ENCODE results near the gene PRCC.

The PRCC gene

GRCh38 chr1:156814571-156815260 is 47.4 kb downstream of the PRCC start:
- DNase-seq (ENCODE audit: low spot score) = no peak

GRCh38 chr1:156815307-156815826 is 48.0 kb downstream of the PRCC start:
- no peak for DNase-seq (ENCODE audit: low spot score)

- DNase-seq (ENCODE audit: low spot score) = no peak
Observed at GRCh38 chr1:156815961-156816422, 48.7 kb downstream of the PRCC start.

GRCh38 chr1:156816561-156817328 is 49.4 kb downstream of the PRCC start, which contains the start of gene SH2D2A:
TSS of gene SH2D2A (minus strand) at chr1:156816848. CDS start at chr1:156816708, 140 bp downstream.
- no peak for DNase-seq (ENCODE audit: low spot score)

- DNase-seq (ENCODE audit: low spot score) = no peak
Observed at GRCh38 chr1:156821801-156822200, 54.5 kb downstream of the PRCC start.

- no peak for DNase-seq (ENCODE audit: low spot score)
Observed at GRCh38 chr1:156822680-156823079, 55.3 kb downstream of the PRCC start.

GRCh38 chr1:156823210-156823790 is 56.0 kb downstream of the PRCC start:
- no peak for DNase-seq (ENCODE audit: low spot score)

GRCh38 chr1:156826630-156827029 is 59.3 kb downstream of the PRCC start:
- DNase-seq (ENCODE audit: low spot score) = no peak

GRCh38 chr1:156828400-156829124 is 61.2 kb downstream of the PRCC start:
- no peak for DNase-seq (ENCODE audit: low spot score)

- no peak for DNase-seq (ENCODE audit: low spot score)
Observed at GRCh38 chr1:156832434-156832833, 65.1 kb downstream of the PRCC start.

GRCh38 chr1:156833603-156834002 is 66.3 kb downstream of the PRCC start:
- no peak for DNase-seq (ENCODE audit: low spot score)

GRCh38 chr1:156834322-156834721 is 67.0 kb downstream of the PRCC start:
- DNase-seq (ENCODE audit: low spot score) = no peak

- no peak for DNase-seq (ENCODE audit: low spot score)
Observed at GRCh38 chr1:156836041-156836654, 68.8 kb downstream of the PRCC start.

- DNase-seq (ENCODE audit: low spot score) = no peak
Observed at GRCh38 chr1:156836892-156837291, 69.6 kb downstream of the PRCC start.

- DNase-seq (ENCODE audit: low spot score) = peak; percentile 76
Observed at GRCh38 chr1:156838972-156839371, 71.6 kb downstream of the PRCC start.

- no peak for DNase-seq (ENCODE audit: low spot score)
Observed at GRCh38 chr1:156839426-156840109, 72.2 kb downstream of the PRCC start.

GRCh38 chr1:156840186-156840897 is 73.0 kb downstream of the PRCC start:
- DNase-seq (ENCODE audit: low spot score) = no peak

- DNase-seq (ENCODE audit: low spot score) = no peak
Observed at GRCh38 chr1:156840898-156841279, 73.6 kb downstream of the PRCC start.

- no peak for DNase-seq (ENCODE audit: low spot score)
Observed at GRCh38 chr1:156841295-156841855, 74.0 kb downstream of the PRCC start.

Measured in HuH-7 (cell line).